Osteocyte (in vitro differentiated cells): ENCODE measurements around the gene RBM11. TPM values are rescaled to one million over a fixed set of nuclear protein-coding genes. Genes with fewer than 3 reads are reported as not detected.
A peak's percentile ranks its signal among the peaks of the same experiment; 100 is the strongest.

Experiments
- DNase-seq: peaks from one replicate; pipeline ENCODE4 v3.0.0; 2021; ENCODE audit warnings: mixed read lengths; ENCODE audit not compliant: unreplicated experiment; ENCODE audit errors: extremely low spot score
- H3K27ac Mint-ChIP-seq: one replicate; pipeline ENCODE4 v1.8.0; 2021; ENCODE audit warnings: mild to moderate bottlenecking, mixed read lengths; ENCODE audit not compliant: unreplicated experiment
- H3K27me3 Mint-ChIP-seq: one replicate; pipeline ENCODE4 v1.8.0; 2021; ENCODE audit warnings: mixed read lengths; ENCODE audit not compliant: unreplicated experiment
- H3K36me3 Mint-ChIP-seq: one replicate; pipeline ENCODE4 v1.8.0; 2021; ENCODE audit warnings: mixed read lengths; ENCODE audit not compliant: unreplicated experiment
- H3K4me1 Mint-ChIP-seq: one replicate; pipeline ENCODE4 v1.8.0; 2021; ENCODE audit warnings: mixed read lengths; ENCODE audit not compliant: unreplicated experiment
- H3K4me3 Mint-ChIP-seq: one replicate; pipeline ENCODE4 v1.8.0; 2021; ENCODE audit warnings: mild to moderate bottlenecking, moderate library complexity, mixed read lengths; ENCODE audit not compliant: unreplicated experiment
- H3K9me3 Mint-ChIP-seq: one replicate; pipeline ENCODE4 v1.8.0; 2021; ENCODE audit warnings: mixed read lengths; ENCODE audit not compliant: unreplicated experiment
- total RNA-seq: library from RNA; stranded (reverse); gene quantifications from 2 replicates; pipeline ENCODE4 v1.2.1, GENCODE V29; 2021
- TF ChIP-seq, protein P1 (sequence below): fragments of 200-600 bp; sonication (generic); IDR thresholded peaks from 2 replicates; pipeline ENCODE4 v1.5.0; 2021; ENCODE audit warnings: antibody characterized with exemption, mild to moderate bottlenecking, moderate library complexity

RBM11 gene
- total RNA-seq, 1 donor from 2014 or later, result not detected

GRCh38 chr21:14251336-14251735 lies 35.4 kb downstream of the RBM11 start:
- Mint-ChIP-seq H3K36me3 (no peaks in the 10 kb centered on the region), H3K9me3 (peaks cover 19% of the 10 kb centered on the region), H3K4me3 (no peak overlapping the region), H3K27me3 (no peaks in the 10 kb centered on the region), H3K4me1 (peaks cover 2% of the 10 kb centered on the region), H3K27ac (no peak overlapping the region)
- no peak for DNase-seq
- TF ChIP-seq, protein P1, sequence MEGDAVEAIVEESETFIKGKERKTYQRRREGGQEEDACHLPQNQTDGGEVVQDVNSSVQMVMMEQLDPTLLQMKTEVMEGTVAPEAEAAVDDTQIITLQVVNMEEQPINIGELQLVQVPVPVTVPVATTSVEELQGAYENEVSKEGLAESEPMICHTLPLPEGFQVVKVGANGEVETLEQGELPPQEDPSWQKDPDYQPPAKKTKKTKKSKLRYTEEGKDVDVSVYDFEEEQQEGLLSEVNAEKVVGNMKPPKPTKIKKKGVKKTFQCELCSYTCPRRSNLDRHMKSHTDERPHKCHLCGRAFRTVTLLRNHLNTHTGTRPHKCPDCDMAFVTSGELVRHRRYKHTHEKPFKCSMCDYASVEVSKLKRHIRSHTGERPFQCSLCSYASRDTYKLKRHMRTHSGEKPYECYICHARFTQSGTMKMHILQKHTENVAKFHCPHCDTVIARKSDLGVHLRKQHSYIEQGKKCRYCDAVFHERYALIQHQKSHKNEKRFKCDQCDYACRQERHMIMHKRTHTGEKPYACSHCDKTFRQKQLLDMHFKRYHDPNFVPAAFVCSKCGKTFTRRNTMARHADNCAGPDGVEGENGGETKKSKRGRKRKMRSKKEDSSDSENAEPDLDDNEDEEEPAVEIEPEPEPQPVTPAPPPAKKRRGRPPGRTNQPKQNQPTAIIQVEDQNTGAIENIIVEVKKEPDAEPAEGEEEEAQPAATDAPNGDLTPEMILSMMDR, result no peak

- no peaks in the 10 kb centered on the region for H3K36me3 Mint-ChIP-seq
- no peak overlapping the region for H3K27ac Mint-ChIP-seq
- no peak overlapping the region for H3K4me3 Mint-ChIP-seq
- H3K4me1 Mint-ChIP-seq, result no peaks in the 10 kb centered on the region
- H3K9me3 Mint-ChIP-seq, result no peaks in the 10 kb centered on the region
- H3K27me3 Mint-ChIP-seq, result no peaks in the 10 kb centered on the region
- TF ChIP-seq, protein P1, result peak; percentile 66
- DNase-seq, result no peak
Observed at GRCh38 chr21:14259747-14260146, 43.8 kb downstream of the RBM11 start.

DNA sequence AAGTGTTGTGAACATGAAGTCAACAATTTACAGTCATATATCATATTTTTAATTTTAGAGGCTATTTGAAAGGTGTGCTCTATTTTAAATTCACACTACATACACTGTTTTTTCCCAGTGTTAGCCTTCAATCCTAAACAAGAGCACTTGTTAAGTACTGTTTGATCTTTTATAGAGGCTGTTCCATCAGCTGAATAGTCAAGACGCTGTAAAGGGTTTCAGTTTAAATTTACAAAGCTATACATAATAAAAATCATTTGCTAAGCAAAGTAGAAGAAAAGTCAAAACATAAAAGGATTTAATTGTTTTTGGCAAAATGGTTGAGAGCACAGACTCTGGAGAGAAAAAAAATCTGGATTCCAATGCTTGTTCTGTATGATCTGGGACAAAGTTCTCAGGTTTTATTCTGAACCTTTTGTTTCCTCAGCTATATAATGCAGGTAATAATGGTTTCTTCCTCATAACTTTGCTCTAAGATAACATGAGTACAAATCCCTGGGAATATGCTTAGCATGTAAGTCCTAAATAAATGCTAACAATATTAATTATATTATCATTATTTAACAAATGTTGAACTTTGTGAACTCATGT lies 44.3 kb downstream of the RBM11 start:
- TF ChIP-seq, protein P1, result no peak

GRCh38 chr21:14262039-14262438 lies 46.1 kb downstream of the RBM11 start:
- no peak for DNase-seq

More for the DNA sequence above, 44.3 kb downstream of the RBM11 start:
- H3K4me3 Mint-ChIP-seq, result no peak overlapping the region
- no peaks in the 10 kb centered on the region for H3K27me3 Mint-ChIP-seq
- H3K4me1 Mint-ChIP-seq, result no peaks in the 10 kb centered on the region
- DNase-seq, result no peak
- no peak overlapping the region for H3K27ac Mint-ChIP-seq
- H3K36me3 Mint-ChIP-seq, result no peaks in the 10 kb centered on the region
- no peaks in the 10 kb centered on the region for H3K9me3 Mint-ChIP-seq

GRCh38 chr21:14263879-14264278 lies 47.9 kb downstream of the RBM11 start:
- Mint-ChIP-seq H3K4me1 (no peaks in the 10 kb centered on the region), H3K27me3 (no peaks in the 10 kb centered on the region)

More at GRCh38 chr21:14262039-14262438, 46.1 kb downstream of the RBM11 start:
- no peaks in the 10 kb centered on the region for H3K27me3 Mint-ChIP-seq
- H3K27ac Mint-ChIP-seq, result no peak overlapping the region
- no peaks in the 10 kb centered on the region for H3K4me1 Mint-ChIP-seq
- H3K36me3 Mint-ChIP-seq, result no peaks in the 10 kb centered on the region
- TF ChIP-seq, protein P1, result no peak
- no peak overlapping the region for H3K4me3 Mint-ChIP-seq
- no peaks in the 10 kb centered on the region for H3K9me3 Mint-ChIP-seq

More at GRCh38 chr21:14263879-14264278, 47.9 kb downstream of the RBM11 start:
- no peaks in the 10 kb centered on the region for H3K9me3 Mint-ChIP-seq
- TF ChIP-seq, protein P1, result no peak
- H3K27ac Mint-ChIP-seq, result no peak overlapping the region
- H3K4me3 Mint-ChIP-seq, result no peak overlapping the region
- no peaks in the 10 kb centered on the region for H3K36me3 Mint-ChIP-seq
- DNase-seq, result no peak
